ENCODE results near the gene COG3. TPM values are rescaled to one million over a fixed set of nuclear protein-coding genes. Genes with fewer than 3 reads are reported as not detected.

Gene COG3
- total RNA-seq, 1 experiment from 2014 or later = 17.6 TPM

GRCh38 chr13:45487604-45488003, 22.9 kb downstream of the COG3 start:
- ATAC-seq (no peak), DNase-seq (ENCODE audit: low read depth, low spot score) (no peak)
- Histone ChIP-seq H3K27me3 (ENCODE audit: insufficient read depth, low read length) (no peaks in the 10 kb centered on the region), H3K4me3 (replicated peaks in 1 of 2; ENCODE audit: low read depth in 1 of 2, low read length in 2 of 2) (no peak overlapping the region), H3K79me2 (ENCODE audit: insufficient read depth, low read length) (0 out of 2 replicates have a peak, but pooled peaks cover 4% of the 10 kb centered on the region), H4K20me1 (ENCODE audit: insufficient read depth) (no peaks in the 10 kb centered on the region; the same call in 1 of the 2 replicates), H3K36me3 (ENCODE audit: control insufficient read depth in 1 of 2, insufficient read depth in 2 of 2, low read length in 2 of 2) (peaks cover 16 to 19% of the 10 kb centered on the region in 2 experiments), H3K4me1 (ENCODE audit: control insufficient read depth in 1 of 2, insufficient read depth in 2 of 2, low read length in 2 of 2) (no peaks in the 10 kb centered on the region), H2AFZ (ENCODE audit: low read depth, low read length, poor library complexity, severe bottlenecking) (no peak overlapping the region), H3K27ac (ENCODE audit: low read depth, low read length) (no peak overlapping the region), H3K4me2 (ENCODE audit: low read length) (no peak overlapping the region), H3K9me2 (ENCODE audit: insufficient read depth) (no peaks in the 10 kb centered on the region), H3K9me3 (ENCODE audit: control insufficient read depth in 1 of 2, insufficient read depth in 1 of 2, low read depth in 1 of 2, low read length in 2 of 2) (no peaks in the 10 kb centered on the region), H3K9ac (ENCODE audit: low read length) (no peak overlapping the region)
- no TSS peak for BruUV-seq (replicated peaks)
- no peak for TF ChIP-seq CEBPB (IDR thresholded peaks at IDR 0.05; ENCODE audit: low read depth)
- TF ChIP-seq CTCF (IDR thresholded peaks at IDR 0.05 in 2 of 3, conservative IDR thresholded peaks at IDR 0.05 in 1 of 3; ENCODE audit: borderline replicate concordance in 1 of 3, insufficient read depth in 1 of 3, low read depth in 2 of 3, low read length in 2 of 3) = no peak
- TF ChIP-seq SIN3A (IDR thresholded peaks at IDR 0.05; ENCODE audit: low read depth) = no peak
- no peak for TF ChIP-seq EGR1 (IDR thresholded peaks at IDR 0.05; ENCODE audit: low read depth)
- TF ChIP-seq SP1 (IDR thresholded peaks at IDR 0.05; ENCODE audit: low read depth) = no peak
- TF ChIP-seq TCF7L2 (IDR thresholded peaks at IDR 0.05; ENCODE audit: borderline replicate concordance, extremely low read depth, insufficient read depth, insufficient read length) = no peak
- TF ChIP-seq REST (IDR thresholded peaks at IDR 0.05; ENCODE audit: low read depth) = no peak
- no peak for TF ChIP-seq MAX (IDR thresholded peaks at IDR 0.05)
- no peak for TF ChIP-seq EZH2 (IDR thresholded peaks at IDR 0.05)
- no peak for TF ChIP-seq ZBTB33 (IDR thresholded peaks at IDR 0.05; ENCODE audit: extremely low read depth, insufficient replicate concordance, low read length)
- CTCF ChIA-PET = no interaction called here
- intact Hi-C loops (cut with micrococcal nuclease) = no loop called here
- RAD21 ChIA-PET (ENCODE audit: low non-redundant PET in 1 of 2, low total read pairs in 2 of 2, uncharacterized antibody in 2 of 2, unreplicated experiment in 2 of 2) = no interaction called here
- POLR2A ChIA-PET = interaction anchor here (1.0 kb wide), 1 partner anchor 23 kb away, joined by 3 read pairs; the partner anchor contains the start of gene COG3
